KBM-7 (cell line): Measurements from ENCODE around the gene NSUN7.

Experiments
- DNase-seq: peaks from one replicate; pipeline ENCODE4 v3.0.0-alpha.2; 2015
- in situ Hi-C: fragments of 300-500 bp; cut with MboI; formaldehyde crosslinking; loops from 2 replicates; pipeline ENCODE4 v1.14.3; 2020; ENCODE audit warnings: low sequenced_read_pairs, low pct_unique_long_range_greater_than_20kb, mixed read lengths

NSUN7 gene

DNA sequence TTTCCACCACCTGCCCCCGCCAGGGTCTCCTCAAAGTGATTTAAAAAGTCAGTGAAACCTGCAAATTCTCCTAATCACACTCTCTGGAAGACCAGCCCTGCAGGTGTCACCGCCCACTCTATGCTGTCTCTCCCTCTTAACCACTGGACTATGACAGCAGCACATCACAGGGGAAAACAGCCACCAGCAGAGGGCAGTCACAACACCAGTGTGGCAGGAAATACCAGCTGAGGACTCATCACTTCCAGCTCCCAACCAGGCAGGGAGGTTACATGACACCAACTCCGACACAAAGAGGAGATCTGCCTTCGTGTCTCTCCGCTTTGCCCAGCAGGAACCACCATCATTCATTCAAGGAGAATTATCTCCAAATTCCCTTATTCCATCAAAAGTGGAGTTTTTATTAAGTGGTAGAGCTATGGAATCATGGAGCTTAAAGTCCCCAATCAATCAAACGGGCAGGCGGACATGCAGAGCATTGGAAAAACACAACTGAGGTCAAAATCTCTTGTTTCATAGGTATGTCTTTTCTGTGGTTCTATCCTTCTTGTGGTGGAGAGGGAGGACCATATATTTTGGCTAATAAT is 91.3 kb downstream of the NSUN7 start:
- in situ Hi-C loops: no loop called here
- DNase-seq: peak; percentile 87

DNA sequence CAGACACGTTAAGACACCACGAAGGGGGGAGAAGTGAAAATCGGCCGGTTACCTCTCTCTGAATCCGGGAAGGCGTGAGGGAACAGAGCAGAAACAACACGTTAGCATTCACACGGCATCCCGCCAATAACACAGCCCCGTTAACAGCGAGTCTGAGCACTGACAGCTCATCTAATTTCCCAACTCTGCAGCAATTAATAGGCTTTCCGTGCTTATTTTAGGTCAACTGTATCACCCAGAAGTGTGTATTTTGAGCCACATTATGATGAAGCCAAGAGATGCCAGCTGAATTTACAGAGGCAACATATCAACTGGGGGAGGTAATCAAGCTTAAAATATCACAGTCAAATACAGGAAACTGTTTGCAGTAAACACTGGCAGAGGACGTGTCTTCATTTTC is 92.6 kb downstream of the NSUN7 start:
- in situ Hi-C loops: no loop called here
- no peak for DNase-seq

DNA sequence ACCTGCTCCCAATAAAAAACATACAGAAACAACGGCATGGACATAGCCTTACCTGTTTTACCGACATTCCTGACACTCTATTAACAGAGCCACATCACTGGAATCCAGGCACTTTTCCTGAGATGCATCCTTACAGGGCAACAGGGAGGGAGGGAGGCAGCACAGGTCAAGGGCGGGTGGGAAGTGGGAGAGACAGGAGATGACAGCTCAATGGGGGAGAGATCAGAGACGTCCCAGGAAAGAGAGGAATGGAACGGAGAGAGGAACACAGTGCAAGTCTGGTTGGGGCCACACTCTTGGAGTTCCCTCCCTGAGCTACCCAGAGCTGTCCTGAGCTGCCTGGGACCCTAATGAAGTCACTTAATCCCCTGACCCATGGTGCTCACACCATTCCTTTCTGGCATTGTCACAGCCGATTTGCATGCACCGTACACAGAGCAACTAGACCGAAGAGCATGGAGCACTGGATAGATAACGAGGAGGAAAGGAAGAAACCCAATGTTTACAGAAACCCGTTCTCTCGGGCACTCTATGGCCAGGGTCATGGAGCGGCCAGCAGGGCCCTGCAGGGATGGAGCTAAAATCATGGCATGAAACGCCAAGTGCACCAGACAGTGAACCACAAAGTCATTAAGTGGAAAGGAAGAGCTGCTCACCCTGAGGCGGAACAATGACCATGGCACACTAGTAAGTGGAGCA is 93.1 kb downstream of the NSUN7 start:
- in situ Hi-C loops: no loop called here
- DNase-seq: no peak

DNA sequence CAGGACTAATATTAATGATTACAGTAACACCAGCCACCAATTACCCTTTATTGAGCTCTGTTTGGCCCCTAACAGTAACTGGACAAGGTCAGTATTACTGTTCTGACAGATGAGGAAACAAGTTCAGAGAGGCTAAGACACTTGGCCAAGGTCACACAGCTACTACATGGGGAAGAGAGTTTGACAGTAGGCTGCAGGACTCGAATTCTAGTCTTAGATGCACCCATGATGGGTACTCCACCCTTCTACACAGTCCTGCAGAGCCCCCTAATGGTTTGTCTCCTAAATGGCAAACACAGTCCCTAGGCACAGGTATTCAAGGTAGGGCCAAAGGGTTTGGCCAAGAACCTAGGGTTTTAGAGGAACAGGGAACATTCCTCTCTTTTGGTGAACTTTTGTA is 93.9 kb downstream of the NSUN7 start:
- in situ Hi-C loops: no loop called here
- peak; percentile 29 for DNase-seq

DNA sequence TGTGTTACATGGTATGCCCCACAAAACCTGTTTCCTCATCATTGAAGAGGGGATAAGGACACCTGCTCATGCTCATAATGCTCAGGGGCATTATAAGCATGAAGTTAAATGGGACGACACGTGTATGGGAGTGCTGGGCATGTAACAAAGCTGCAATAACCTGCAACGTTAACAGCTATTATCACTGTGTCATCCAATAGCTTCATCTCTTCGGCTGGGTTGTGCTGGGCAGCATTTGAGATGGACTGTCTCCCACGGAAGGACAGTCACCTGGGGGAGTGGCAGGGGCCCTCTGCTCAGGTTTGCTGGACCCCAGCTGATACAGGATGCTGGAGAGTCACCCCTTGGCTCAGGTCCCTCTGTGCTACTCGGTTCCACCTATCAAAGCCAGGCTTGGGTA is 94.5 kb downstream of the NSUN7 start:
- in situ Hi-C loops: no loop called here
- DNase-seq: no peak

DNA sequence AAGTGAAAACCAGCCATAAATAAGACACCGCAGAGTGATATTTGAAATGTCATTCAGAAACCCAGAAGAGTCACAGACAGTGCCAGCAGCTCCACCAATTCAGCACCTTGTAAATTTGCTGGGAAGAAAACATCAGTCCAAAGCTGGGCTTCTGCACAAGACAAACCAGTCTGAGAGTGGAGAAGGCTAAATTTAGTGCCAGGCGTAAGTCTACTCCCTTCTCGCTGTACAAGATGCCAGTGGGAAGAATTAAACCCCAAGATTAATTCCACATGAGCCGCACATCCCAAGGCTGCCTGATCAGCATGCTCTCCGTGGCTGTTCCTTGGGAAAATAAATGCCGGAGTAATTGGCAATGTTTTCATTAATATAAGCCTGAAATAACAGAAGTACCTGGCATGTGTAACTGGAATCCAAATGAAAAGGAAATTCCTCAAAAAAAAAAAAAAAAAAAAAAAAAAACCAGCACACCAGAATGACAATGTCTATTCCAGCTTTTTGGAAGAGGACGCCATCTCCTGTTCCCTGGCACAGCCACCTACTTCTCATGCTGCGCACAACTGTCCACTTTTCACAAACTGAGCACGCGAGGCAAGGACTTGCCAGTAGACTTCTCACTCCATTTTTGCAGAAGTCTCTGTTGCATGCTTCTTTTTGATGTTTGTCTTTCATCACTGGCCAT is 95.5 kb downstream of the NSUN7 start:
- no peak for DNase-seq
- in situ Hi-C loops: no loop called here

DNA sequence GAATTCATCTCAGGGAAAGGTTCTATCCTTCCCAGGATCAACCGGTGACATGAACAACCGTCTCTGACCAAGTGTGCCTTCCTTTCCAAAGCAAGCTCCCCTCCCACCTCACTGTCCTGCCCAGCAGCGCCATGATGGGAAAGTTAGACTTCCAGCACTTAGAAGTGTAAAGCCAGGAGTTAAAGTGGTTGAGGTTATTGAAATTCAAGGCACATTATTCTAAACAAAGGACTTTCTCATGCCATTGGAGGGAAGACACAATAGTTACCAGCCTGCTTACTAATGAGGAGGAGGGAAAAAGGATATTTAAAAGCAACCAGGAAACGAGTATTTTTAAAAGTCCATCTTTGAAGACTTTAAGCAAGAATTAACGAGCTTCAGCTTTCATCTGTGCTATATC is 96.8 kb downstream of the NSUN7 start:
- in situ Hi-C loops: no loop called here
- no peak for DNase-seq

DNA sequence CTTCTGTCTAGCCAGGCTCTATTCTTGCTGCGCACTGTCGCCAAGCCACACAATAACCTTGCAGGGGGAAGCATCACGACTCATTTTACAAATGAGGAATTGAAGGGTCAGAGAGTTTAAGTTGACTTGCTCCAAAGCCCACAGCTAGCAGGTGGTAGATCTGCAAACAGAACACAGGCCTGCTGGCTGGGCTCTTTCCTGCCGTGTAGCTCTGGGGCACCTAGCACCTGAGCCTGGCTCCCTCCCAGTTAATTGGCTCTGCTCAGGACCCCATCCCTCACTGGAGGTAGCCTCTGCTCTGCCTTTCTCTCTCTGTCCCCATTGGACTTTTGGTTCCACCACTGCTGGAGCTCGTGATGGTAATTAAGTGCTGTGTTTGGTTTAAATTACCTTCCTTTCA is 98.5 kb downstream of the NSUN7 start:
- in situ Hi-C loops: no loop called here
- DNase-seq: no peak

DNA sequence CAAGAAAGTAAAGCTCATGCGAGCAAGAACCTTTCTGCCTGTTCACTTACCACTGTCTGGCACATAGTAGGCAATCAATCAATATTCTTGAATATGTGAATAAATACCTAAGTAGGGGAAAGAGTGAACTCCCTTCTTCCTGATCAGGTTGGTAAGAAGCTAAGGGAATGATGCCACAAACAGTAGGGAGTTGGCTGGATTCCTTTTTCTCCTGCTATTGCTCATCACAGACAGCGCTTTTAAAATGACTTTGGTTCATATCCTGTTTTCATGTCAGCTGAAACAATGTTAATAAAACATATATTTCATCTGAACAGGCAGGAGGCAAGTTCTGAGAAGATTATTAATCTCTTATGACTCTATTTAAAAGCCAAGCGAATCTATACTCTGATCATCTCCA is 99.2 kb downstream of the NSUN7 start:
- in situ Hi-C loops: no loop called here
- no peak for DNase-seq

DNA sequence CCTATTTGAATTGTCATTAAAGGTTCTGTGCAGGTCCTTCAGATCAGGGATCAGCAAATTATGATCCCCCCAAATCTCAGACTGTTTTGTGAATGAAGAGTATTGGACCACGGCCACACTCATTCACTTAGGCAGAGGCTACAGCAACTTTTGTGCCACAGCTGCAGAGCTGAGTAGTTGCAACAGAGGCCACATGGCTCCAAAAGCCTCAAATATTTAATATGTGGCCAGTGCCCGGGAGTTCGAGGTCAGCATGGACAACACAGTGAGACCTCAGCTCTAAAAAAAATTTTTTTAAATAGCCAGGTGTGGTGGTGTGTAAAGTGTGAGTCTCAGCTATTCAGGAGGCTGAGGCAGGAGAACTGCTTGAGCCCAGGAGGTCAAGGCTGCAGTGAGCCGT is 100.7 kb downstream of the NSUN7 start:
- in situ Hi-C loops: no loop called here
- no peak for DNase-seq

DNA sequence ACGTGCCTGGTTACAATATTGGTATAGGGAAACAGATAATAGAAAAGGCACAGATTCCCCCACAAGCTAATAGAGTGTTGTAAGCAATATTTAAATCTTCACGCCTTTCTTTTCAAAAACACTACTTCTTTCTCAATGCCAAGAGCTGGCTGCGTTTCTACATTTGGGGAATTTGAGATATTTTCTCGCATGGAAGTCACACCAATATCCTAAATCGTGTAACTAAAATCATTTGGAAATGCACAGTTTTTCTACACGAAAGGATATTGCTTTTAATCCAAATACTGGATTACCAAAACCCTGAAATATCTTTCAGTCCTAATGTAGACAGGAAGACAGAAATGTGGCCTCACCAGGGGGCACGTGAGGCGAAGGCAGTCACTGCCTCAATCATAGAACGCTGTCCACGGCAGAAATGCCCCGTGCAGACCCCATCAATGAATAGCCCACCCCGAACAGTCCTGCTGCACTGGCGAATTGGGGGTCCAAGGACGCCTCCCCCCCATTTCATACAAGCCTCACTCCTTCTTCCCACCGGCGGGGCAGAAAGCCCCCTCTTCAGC is 106.6 kb downstream of the NSUN7 start:
- in situ Hi-C loops: no loop called here
- DNase-seq: no peak

DNA sequence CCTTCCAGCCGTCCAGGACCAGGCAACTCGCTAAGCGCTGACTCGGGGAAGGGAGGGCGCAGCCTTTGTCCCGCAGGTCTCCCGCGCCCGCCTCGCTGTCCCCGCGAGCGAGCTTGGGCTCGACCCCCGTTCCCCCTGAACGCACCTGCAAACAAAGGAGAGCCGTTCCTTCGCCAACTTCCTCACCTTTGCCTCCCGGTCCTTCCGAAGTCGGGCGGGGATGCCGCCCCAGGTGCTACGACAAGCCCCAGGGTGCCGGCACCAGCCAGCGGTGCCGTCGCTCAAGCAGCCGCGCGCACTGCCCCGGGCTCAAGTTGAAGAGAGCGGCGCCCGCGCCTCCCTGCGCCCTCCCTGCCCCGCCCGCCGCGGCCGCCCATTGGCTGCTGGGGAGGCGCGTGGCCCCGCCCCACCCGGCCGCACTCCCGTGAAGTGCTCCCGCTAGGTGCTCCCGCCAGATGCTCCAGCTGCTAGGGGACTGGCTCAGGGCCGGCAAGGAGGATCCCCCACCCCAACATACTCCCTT is 107.1 kb downstream of the NSUN7 start:
- DNase-seq: peak; percentile 77
- in situ Hi-C loops: no loop called here

DNA sequence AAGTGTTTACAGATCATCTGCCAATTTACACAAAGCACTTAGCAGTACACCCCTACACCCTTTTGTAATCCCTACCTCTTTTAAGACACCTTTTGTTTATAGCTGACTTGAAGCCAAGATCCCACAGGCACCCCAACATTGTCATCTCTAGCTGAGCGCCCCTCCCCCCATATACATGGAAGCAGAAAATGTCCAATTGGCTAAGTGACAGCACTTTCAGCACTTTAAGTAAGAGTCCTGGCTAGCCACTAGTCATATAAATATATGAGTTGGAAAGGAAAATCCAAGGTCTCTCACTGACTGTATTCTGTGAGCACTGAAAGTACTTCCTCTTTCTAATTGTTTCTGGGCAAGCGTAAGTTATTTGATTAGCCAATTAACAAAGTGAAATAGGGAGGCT is 108.2 kb downstream of the NSUN7 start:
- in situ Hi-C loops: no loop called here
- DNase-seq: peak; percentile 42

DNA sequence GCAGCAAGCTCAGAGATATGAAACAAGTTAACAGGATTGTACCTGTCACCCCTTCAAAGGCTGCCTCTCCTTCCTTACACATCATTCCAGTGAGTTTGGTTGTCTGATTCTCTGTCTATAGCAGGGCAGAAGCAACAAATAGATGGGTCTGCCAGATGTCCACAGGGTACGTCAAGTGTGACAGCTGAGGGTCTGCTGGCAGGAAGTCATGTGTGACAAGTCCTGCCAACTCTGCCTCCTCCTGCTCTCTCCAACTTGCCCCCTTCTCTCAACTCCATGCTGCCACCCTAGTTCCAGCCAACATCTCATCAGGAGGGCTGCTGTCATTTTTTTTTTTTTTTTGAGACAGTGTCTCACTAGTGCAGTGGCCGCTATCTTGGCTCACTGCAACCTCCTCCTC is 109.2 kb downstream of the NSUN7 start:
- in situ Hi-C loops: no loop called here
- no peak for DNase-seq
